GM21786 (cell line): ENCODE measurements around the gene C11orf98.
"Not testable (repeated sequence)": the region's sequence is repeated elsewhere in the genome, so short reads cannot be mapped to it uniquely, and the experiment has no call there.

Experiments
- ATAC-seq: cut with Tn5 transposase; IDR thresholded peaks from one replicate; pipeline ENCODE4 v1.9.1; 2021; ENCODE audit not compliant: unreplicated experiment

C11orf98 gene

DNA sequence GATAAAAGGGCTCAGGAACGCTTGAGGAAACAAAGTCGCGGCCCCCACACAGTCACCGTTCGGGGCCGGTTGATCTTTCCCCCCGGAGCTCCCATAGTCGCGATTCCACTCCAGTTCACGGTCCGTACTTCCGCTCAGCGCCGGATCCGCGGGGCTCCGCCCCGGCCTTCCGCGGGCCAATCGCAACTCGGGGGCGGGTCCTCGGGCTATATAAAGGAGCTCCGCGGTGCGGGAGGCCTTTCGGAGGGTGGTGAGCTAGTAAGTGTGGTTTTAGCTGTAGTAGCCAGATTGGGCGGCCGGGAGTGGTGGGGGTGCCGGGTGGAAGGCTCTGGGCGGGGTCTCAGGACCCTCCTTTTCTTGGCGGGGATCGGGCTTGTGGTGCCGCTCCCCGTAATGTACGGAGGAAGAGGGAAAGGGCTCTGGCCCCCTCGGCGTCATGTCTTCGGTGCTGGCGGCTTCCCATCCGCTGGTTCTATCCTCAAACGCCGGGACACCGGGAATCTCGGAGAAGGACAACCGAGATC is at the start of gene C11orf98, which contains the start of gene CSKMT:
Gene C11orf98, minus strand, starts transcription at position 136 of the 524 bp plus-strand sequence. Its CDS starts 41 bp downstream, at position 95.
Gene CSKMT, plus strand, starts transcription at position 238 of the 524 bp plus-strand sequence. CDS start 568 bp downstream, outside the sequence.
- ATAC-seq, result peak; percentile 71

DNA sequence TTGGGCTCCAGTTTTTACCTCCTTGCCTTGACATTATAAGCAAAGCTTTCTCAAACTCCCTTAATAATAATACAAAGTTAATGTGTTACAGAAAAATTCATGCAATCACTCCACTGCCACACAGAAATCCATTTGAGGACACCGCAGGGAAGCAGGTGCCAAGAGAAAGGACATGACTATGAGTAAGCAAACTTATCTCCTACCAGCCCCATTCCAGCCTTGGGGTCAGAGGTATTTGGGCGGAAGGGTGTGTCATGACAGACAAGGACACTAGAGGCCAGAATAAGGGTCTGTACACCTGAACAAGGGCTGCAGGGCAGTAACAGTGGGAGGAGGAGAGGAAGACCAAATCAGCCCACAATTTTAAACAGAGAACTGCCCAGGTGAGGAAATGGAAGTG is 48.3 kb upstream of the C11orf98 start:
- ATAC-seq, result no peak

DNA sequence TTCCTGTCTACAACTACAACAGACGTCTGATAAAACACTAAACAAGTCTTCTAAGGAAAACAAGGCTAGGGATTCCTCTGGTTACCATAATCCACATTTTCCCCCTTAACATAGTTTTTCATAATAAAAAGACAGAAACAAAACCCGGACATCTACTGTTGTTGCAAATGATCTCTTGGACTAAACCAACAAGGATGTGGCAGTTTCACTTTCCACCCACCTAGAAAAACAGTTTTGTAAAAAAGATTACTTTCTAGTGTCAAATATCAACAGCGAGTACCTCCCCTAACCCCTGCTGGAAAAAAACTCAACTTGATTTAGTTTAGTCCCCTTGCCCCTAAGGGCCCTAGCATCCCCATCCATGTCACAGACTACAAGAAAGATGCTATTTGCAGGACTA is 47.9 kb upstream of the C11orf98 start:
- ATAC-seq, result no peak

DNA sequence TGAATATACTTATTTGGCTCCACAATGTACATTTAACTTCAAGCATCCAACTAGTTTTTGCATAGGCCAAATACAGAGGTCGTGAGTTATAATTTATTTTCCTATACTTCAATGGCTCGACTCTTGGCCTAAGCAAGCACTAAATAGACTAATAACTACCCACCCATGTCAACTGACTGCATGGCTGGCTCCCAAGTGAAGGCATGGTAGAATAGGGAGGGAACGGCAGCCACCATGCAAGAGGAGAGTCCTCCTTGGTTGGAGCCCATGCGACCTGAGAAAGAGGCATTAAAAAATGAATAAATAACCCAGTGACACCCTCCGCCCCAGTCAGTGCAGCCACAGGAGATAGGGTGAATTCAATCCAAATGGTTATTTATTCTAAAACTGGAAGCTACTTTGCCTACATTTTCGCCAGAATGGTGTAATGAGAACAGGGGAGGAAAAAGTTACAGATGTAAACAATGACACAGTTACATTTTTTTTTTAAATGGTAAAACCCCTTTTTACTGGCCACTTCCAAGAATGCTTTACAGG is 47.3 kb upstream of the C11orf98 start:
- ATAC-seq, result no peak

DNA sequence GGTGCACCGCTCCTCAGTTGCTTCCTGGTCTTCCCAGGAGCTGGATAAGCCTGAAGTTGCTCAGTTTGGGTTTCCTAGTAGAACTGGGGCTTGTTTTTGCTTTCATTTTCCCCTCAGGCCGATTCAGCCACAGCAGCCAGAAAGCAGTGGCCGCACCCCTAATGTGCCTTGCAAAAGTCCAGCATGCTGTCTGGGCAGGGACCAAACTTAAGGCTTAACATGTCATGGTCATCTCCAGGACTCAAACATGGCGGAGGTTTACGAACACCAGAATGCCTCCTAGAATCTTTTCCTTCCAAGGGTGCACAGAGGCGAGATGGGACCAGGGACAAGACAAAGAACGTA is 45.0 kb upstream of the C11orf98 start:
- ATAC-seq, result peak; percentile 5

DNA sequence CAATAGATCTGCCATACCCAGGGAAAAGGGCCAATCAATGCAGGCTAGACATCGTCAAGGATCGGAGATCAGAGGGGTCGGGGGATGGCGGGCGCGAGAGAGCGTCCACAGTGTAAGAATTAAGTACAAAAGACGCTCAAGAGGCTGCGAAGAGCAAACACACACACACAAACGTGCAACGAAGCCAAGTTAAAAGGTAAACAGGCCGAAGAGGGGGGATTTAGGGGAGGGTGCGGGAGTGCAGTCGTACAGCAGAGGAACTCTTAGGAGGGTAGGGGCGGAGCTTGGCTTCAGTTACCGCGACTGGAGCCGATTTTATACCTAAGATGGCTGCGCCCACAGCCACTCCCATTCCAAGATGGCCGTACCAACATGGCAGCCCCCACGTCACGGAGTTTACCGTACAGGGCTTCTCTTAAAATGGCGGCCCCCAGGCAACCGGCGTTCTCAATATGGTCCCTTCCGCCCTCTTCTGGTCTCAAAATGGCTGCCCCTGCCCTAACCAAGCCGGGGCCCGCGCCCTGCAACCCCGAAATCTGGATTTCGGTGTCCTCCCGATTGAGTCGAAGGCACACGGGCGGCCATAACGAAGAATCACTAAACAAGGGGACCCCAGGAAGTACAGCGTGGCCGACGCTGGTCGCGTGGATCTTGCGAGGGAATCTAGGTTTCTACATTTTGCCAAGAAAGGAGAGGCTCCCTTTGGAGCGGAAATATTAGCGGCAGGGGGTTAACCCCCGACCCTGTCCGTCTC is 44.4 kb upstream of the C11orf98 start:
- ATAC-seq, result peak; percentile 63

DNA sequence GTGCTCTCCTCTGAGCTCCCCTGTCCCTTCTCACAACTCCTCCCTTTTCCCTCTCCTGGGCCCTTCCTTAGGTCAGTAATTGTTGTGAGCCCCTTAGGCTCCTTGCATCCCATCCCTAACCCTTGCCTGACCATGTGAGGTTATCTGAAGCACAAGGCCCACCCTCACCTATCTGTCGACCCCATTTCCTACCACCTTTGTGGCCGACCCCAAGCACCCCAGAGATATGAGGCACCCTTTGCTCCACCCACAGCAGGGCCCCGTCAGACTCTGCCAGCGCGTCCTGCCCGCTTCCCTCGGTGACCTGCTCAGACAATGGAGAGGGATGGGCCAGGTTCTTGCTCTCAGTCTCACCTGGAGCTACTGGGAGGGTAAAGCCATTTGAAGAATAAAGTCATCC is 43.8 kb upstream of the C11orf98 start:
- ATAC-seq, result no peak

DNA sequence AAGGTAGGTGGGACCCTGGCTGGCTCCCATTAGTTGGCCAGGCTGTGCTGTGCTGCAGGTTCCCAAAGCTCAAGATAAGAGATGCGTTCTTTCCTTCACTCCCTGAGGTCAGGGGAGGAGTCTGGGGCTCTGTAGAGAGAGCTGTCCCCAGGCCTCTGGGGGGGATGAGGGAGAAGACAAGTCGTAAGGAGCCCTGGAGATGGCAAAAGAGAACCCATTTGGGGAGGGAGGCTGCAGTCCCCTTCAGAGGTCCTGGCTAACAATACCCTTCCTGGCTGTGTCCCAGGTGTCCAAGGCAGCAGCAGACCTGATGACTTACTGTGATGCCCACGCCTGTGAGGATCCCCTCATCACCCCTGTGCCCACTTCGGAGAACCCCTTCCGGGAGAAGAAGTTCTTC is 43.4 kb upstream of the C11orf98 start:
- no peak for ATAC-seq

DNA sequence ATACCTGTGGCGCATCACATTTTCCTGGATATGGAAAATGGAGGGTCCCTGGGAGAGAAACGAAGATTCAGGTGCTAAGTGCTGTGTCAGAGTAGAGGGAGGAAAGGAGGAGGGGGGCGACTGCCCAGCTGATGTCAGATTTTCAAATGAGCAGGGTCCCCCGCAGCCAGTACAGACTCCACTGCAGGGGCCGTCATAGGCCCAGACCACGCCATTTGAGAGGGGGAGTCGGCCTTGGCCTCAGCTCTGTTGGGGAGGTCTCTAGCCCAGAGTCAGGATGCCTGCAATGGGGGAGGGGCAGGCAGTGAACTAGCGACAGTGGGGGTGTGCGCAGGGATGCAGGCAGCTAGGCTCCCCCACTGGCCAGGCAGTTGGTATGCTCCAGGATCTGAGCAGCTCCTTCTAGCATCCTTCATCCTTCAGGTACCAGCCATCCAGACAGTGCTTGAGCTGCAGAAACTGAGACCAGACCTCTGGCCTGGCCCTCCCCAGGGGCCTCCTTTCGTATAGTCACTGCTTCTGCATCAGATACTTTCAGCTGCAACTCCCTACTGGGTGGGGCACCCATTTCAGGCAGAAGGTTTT is 42.4 kb upstream of the C11orf98 start, which contains the start of the genes BSCL2 and GNG3:
Gene BSCL2, minus strand, starts transcription at position 148 of the 585 bp plus-strand sequence. CDS start 229 bp downstream, outside the sequence.
Gene GNG3, plus strand, starts transcription at position 400 of the 585 bp plus-strand sequence. CDS start 620 bp downstream, outside the sequence.
- ATAC-seq, result no peak

DNA sequence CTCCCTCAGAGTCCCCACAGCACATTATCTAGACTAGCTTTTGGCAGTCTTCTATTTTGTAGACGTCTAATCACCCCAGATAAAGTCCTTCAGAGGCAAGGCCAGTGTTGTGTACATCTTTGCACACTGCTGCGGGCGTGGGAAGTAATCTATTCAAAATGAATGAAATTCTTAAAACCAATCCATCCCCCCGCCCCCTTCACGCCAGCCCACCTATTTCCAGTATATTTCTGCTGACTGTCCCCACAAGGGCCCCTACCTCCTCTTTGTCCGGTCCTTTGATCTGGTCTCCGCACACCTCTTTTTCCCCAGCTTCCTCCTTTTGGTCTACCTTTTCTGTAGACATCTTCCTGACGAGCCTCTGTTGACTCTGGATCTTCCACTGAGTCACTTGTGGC is 41.8 kb upstream of the C11orf98 start:
- no peak for ATAC-seq

DNA sequence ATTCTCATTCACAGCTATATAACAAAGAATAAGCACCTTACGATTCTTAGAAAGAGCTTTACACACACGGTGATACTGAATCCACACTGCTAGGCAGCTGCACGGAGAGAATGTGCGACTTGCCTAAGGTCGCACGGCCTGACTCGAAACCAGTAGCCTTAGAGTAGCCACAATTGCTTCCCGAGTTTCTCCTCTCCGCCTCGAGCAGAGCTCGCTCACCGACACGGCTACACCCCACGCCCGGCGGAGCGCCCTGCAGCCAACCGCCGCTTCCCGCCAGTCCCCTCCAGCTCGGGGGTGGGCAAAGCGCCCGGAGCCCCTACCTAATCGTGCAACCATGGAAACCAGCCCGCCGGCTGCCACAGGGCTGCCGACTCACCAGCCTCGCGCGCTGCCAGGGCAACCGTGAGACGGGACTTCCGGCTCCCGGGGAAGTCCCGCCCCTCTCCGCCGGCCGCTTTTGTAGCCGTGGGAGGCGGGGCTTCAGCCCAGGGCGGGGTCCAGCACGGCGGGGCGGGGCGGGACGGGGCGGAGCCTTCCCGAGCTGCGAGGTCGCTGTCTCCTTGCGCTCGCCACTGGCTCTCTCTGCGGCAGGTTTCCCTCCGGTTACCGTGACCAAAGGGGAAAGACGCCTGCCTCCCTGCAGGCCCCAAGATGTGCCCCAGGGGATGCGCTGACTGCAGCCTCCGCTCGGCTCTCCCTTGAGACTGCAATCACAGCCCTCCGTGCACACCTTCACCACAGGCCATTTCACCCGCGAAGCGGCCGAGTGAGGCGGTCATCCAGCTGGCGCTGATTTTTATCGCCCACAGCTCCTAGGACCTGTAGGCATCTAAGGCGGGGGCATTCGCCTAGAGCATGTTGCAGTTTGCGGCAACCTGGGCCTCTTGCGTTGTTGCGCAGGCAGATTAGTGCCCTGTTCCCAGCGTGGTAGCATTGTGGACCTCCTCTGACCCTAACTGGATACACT is 41.2 kb upstream of the C11orf98 start:
- ATAC-seq, result peak; percentile 57

DNA sequence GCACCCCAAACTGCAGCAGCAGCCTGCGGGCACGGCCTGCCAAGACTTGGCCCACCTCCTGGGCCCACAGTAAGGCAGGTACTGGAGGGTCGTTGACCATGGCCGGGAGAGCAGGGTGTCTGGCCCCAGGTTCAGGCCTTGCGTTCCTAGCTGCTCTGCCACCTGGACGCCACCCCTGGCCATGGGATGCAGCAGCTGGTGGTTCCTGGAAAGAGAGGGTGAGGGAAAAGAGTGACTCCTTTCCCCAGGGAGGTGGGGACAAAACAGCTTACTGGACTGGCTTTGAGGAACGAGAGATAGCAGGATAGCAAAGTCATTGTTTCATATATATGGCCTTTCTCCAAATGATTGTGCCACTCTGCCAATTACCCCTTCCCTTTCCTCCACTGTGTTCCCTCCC is 40.4 kb upstream of the C11orf98 start:
- ATAC-seq, result no peak

DNA sequence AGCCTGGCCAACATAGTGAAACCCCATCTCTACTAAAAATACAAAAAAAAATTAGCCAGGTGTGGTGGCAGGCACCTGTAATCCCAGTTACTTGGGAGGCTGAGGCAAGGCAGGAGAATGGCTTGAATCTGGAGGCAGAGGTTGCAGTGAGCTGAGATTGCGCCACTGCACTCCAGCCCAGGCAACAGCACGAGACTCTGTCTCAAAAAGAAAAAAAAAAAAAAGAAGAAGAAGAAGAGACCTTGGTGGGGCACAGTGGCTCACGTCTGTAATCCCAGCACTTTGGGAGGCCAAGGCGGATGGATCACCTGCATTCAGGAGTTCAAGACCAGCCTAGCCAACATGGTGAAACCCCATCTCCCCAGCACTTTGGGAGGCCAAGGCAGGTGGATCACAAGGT is 38.9 kb upstream of the C11orf98 start:
- not testable (repeated sequence) for ATAC-seq

DNA sequence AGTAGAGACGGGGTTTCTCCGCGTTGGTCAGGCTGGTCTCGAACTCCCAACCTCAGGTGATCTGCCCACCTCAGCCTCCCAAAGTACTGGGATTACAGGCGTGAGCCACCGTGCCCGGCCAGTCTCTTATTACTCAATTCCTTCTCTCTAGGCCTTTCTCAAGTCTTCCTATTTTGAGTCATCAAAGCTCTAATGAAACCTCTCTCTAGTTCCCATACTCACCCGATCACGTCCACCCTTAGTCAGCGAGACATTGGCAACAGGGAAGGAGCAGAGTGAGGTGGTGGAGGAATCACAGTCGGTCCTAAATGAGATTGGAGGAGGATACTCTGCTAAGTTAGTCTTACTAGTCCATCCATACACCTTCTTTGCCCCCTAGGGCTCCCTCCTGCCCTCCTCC is 37.2 kb upstream of the C11orf98 start:
- no peak for ATAC-seq

DNA sequence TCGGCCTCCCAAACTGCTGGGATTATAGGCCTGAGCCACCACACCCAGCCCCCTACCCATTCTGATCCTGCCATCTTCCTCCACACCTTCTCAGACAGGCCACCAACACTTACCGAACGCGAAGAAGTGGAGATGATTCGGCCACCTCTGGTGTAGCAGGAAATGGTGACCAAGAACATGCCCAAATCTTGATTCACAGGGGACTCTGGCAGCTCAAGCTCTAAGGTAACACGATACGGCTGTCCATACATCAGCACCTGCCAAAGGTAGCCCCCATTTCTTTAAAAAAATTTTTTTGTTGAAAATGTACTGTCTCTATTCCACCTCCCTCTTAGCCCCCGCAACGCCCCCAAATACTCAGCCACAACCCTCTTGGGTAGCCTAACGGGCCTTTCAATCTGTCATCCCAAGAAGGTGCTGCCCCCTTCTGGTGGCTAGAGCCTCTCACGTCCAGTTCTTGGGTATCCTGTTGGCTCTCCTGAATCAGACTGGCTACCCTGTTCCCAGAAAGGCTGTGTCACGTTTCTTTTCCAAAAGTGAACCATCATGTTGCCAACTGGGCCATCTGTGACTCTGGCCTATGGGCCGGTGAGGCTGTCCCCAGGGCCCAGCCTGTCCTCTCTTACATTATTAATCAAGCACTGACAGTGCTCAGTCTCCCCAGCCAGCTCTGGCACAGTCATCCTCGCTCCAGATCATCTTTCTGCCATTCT is 29.6 kb upstream of the C11orf98 start:
- ATAC-seq, result no peak

DNA sequence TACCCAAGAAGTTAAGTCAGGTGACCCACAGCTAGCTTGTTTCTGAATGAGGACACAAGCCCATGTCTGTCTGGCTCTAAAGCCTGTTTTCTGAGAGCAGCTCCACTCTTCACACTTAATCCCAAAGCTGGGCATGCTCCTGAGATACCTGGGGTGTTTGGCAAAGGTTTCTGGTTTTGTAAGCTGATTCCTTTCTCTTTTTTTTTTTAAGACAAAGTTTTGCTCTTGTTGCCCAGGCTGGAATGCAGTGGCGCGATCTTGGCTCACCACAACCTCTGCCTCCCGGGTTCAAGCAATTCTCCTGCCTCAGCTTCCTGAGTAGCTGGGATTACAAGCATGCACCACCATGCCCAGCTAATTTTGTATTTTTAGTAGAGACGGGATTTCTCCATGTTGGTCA is 28.6 kb upstream of the C11orf98 start:
- ATAC-seq, result not testable (repeated sequence)

DNA sequence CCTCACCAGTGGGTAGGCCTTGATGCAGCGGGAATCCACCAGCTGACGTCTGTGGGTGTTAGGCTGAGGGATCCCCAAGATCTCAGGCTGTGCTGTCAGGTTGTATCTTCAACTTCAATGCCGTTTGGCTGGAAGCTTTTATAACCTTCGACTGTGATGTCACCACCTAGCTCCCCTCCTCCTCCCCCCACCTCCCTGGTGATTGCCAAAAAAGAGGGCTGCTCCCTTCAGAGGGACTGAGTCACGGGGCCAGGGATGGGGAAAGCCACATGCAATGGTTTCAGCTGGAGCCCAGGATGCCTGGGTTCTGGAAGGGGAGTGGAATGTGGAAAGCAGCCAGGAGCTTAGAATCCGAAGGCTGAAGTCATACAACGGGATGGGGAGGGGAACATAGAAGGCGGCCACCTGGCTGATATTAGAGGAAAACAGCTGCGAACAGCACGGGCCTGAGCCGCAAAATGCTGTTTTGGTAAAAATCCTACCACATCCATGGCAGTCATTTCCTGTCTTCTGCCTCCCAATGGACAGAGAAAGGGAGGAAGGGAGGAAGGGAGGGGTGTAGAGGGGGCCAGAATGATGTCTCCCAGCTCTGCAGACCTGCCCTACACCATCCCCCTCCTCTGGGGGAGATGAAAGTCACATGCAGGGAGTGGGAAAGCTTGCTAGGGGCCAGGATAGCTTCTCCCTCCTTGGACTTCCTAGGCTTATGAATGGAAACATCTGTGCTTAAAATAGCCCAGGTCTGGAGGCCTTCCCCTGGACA is 24.6 kb upstream of the C11orf98 start, which contains the start of gene LRRN4CL:
Gene LRRN4CL, minus strand, starts transcription at position 110 of the 763 bp plus-strand sequence. CDS start 1,022 bp downstream, outside the sequence.
- ATAC-seq, result no peak

DNA sequence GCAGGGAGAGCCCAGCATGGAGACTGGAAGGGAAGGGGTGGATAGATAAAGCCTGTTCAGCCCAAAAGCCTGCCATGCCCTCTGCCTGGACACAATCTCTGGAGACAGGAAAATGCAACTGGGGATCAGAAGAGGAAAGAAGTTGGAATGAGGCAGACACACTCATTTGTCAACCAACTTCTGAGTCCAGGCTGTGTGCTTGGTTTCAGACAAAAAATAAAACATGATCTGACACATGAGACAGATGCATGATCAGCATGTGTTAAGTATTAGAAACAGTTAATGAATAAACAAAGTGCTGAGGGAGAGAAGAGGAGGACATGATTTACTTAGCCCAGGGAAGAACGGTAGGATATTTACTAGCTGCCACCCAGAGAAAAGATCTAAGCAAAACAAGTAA is 23.5 kb upstream of the C11orf98 start:
- no peak for ATAC-seq
